HFFc6 (cell line): Measurements from ENCODE around the gene SZRD1. TPM values are rescaled to one million over a fixed set of nuclear protein-coding genes. Genes with fewer than 3 reads are reported as not detected.

Experiments
- DNase-seq: peaks from one replicate; pipeline ENCODE4 v3.0.0-alpha.2; 2018
- H3K27ac Mint-ChIP-seq: 2 replicates; pipeline ENCODE4 v1.8.0; 2020; ENCODE audit warnings: mild to moderate bottlenecking, mixed read lengths
- H3K27me3 Mint-ChIP-seq: 2 replicates; pipeline ENCODE4 v1.8.0; 2021; ENCODE audit warnings: mild to moderate bottlenecking, moderate library complexity, mixed read lengths; ENCODE audit not compliant: insufficient read depth
- H3K36me3 Mint-ChIP-seq: 2 replicates; pipeline ENCODE4 v1.8.0; 2021; ENCODE audit warnings: low read depth, mixed read lengths
- H3K4me1 Mint-ChIP-seq: 2 replicates; pipeline ENCODE4 v1.8.0; 2020; ENCODE audit warnings: low read depth, mixed read lengths
- H3K4me3 Mint-ChIP-seq: 2 replicates; pipeline ENCODE4 v1.8.0; 2020; ENCODE audit warnings: mild to moderate bottlenecking, moderate library complexity, mixed read lengths
- H3K9me3 Mint-ChIP-seq: 2 replicates; pipeline ENCODE4 v1.8.0; 2020; ENCODE audit warnings: mild to moderate bottlenecking, mixed read lengths
- total RNA-seq, 6 experiments: library from RNA; stranded (reverse); fragmentation: NEBNext Ultra II Directional; extraction: Animal tissue kit (Norgen Biotek cat#: 25700); gene quantifications; 2 replicates in 1 of 6; 3 replicates in 5 of 6; pipeline ENCODE4 v1.2.3, GENCODE V29; 2021
- TF ChIP-seq, protein P1 (sequence below): fragments of 200-600 bp; sonication (generic); IDR thresholded peaks from 2 replicates; pipeline ENCODE4 v1.5.0; 2021; ENCODE audit warnings: antibody characterized with exemption, mild to moderate bottlenecking

The SZRD1 gene
- total RNA-seq, 6 experiments from 2014 or later, result 210 to 246 (median 229) TPM

DNA sequence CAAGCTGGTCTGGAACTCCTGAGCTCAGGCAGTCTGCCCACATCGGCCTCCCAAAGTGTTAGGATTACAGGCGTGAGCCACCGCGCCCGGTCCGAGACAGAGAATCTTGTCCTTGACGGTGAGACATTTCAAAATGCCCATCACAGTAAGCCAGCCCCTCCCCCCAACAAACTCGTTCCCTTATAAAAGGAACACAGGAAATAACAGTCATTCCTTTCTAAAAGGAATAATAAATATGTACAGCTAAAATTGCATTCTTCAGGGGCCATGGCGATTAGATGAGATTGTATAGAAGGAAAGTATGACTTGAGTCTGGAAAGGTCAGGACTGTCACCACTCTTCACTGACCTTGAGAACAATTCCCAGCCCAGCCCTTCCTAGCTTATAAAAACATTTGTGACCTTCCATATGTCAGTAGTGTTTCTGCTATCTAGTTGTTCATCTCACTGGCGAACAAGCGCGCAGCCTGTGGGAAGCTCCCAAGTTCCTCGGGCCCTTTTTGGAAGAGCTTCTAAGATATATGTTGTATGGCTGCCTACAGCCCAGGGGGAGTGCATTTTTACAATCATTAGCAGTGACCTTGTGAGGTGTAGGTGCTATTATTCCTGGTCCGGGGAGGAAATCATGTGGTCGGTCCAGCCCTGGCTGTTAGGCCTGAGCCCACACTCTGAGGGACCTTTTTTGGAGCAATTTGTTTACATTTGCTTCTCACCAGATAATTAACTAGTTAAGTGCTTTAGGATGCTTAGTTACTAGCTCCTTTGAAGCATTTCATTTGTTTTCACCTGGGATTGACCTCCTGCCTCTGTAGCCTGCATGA, 8.7 kb downstream of the SZRD1 start:
- no peaks in the 10 kb centered on the region for H3K9me3 Mint-ChIP-seq
- peaks cover 2% of the 10 kb centered on the region for H3K27me3 Mint-ChIP-seq
- H3K36me3 Mint-ChIP-seq, result peaks cover 23% of the 10 kb centered on the region
- peak; percentile 45 for DNase-seq
- TF ChIP-seq, protein P1, sequence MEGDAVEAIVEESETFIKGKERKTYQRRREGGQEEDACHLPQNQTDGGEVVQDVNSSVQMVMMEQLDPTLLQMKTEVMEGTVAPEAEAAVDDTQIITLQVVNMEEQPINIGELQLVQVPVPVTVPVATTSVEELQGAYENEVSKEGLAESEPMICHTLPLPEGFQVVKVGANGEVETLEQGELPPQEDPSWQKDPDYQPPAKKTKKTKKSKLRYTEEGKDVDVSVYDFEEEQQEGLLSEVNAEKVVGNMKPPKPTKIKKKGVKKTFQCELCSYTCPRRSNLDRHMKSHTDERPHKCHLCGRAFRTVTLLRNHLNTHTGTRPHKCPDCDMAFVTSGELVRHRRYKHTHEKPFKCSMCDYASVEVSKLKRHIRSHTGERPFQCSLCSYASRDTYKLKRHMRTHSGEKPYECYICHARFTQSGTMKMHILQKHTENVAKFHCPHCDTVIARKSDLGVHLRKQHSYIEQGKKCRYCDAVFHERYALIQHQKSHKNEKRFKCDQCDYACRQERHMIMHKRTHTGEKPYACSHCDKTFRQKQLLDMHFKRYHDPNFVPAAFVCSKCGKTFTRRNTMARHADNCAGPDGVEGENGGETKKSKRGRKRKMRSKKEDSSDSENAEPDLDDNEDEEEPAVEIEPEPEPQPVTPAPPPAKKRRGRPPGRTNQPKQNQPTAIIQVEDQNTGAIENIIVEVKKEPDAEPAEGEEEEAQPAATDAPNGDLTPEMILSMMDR, result no peak
- peak overlapping the region; percentile 72 for H3K4me3 Mint-ChIP-seq
- H3K4me1 Mint-ChIP-seq, result peaks cover 65% of the 10 kb centered on the region
- peak overlapping the region; percentile 89 for H3K27ac Mint-ChIP-seq

DNA sequence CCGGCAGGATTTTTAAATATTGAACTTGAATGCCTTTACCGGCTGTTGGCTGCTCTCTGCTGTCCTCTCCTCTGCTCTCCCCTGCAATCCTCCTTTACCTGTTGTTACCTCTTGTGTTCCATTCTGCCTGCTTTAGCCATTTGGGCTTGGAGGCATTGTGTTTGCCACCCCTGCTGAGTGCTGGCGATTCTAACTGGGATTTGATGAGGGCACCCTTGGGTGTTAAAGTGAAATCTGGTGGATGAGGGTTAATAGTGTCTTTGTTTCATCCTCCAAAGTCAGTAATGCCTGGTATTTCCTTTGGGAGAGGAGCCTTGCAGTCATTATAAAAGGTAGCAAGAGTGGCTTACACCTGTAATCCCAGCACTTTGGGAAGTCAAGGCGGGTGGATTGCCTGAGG, 9.9 kb downstream of the SZRD1 start:
- TF ChIP-seq, protein P1, result no peak
- no peaks in the 10 kb centered on the region for H3K9me3 Mint-ChIP-seq
- H3K36me3 Mint-ChIP-seq, result peaks cover 19% of the 10 kb centered on the region
- H3K27ac Mint-ChIP-seq, result peak overlapping the region; percentile 89
- H3K27me3 Mint-ChIP-seq, result no peaks in the 10 kb centered on the region; the same call in 1 of the 2 replicates
- no peak for DNase-seq
- H3K4me3 Mint-ChIP-seq, result peak overlapping the region; percentile 35
- H3K4me1 Mint-ChIP-seq, result peaks cover 57% of the 10 kb centered on the region

DNA sequence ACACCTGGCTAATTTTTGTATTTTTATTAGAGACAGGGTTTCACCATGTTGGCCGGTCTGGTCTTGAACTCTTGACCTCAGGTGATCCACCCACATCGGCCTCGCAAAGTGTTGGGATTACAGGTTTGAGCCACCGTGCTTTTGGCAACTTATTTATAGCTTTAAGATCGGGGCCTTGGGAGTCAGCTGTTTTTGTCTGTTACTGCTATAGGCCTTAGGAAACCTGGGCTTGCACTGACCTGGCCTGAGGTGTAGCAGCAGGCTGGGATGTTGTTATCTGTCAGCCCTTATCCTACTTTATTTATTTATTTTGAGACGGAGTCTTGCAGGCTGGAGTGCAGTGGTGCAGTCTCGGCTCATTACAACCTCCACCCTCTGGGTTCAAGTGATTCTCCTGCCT, 11.4 kb downstream of the SZRD1 start:
- no peak overlapping the region for H3K27ac Mint-ChIP-seq
- DNase-seq, result no peak
- H3K4me3 Mint-ChIP-seq, result no peak overlapping the region
- TF ChIP-seq, protein P1, result no peak
- H3K4me1 Mint-ChIP-seq, result peaks cover 45% of the 10 kb centered on the region
- no peaks in the 10 kb centered on the region; the same call in 1 of the 2 replicates for H3K27me3 Mint-ChIP-seq
- no peaks in the 10 kb centered on the region for H3K9me3 Mint-ChIP-seq
- peaks cover 15% of the 10 kb centered on the region for H3K36me3 Mint-ChIP-seq

DNA sequence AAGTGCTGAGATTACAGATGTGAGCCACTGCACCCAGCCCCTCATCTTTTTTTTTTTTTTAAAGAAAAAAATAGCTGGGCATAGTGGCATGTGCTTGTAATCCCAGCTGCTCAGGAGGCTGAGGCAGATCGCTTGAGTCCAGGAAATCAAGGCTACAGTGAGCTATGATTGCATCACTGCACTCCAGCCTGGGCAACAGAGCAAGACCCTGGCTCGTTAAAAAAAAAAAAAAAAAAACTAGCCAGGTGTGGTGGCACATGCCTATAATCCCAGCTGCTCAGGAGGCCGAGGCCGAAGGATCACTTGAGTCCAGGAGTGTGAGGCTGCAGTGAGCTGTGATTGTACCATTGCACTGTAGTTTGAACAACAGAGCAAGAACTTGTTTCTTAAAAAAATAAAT, 13.8 kb downstream of the SZRD1 start:
- H3K4me3 Mint-ChIP-seq, result no peak overlapping the region
- H3K4me1 Mint-ChIP-seq, result peaks cover 44% of the 10 kb centered on the region
- H3K9me3 Mint-ChIP-seq, result no peaks in the 10 kb centered on the region
- DNase-seq, result no peak
- H3K27me3 Mint-ChIP-seq, result peaks cover 2% of the 10 kb centered on the region; the same call in 1 of the 2 replicates
- peaks cover 19% of the 10 kb centered on the region for H3K36me3 Mint-ChIP-seq
- H3K27ac Mint-ChIP-seq, result no peak overlapping the region
- TF ChIP-seq, protein P1, result no peak

DNA sequence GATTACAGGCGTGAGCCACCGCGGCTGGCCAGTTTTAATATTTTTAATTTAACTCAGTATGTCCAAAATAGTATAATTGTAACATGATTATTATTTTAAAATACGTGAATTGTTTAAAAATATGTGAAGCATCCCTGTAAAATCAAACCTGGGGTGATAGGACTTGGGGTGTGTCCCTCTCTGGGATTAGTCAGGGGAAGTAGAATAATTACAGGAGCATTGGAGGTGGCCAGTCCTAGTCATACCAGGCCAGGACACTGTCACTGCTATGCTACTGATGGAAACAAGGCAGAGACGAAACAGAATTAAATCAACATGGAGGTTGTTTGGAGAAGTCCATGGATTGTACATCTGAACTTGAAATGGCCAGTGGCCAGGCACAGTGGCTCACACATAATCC, 16.8 kb downstream of the SZRD1 start:
- peaks cover 41% of the 10 kb centered on the region for H3K4me1 Mint-ChIP-seq
- DNase-seq, result no peak
- H3K4me3 Mint-ChIP-seq, result no peak overlapping the region
- no peaks in the 10 kb centered on the region for H3K9me3 Mint-ChIP-seq
- TF ChIP-seq, protein P1, result no peak
- peak overlapping the region; percentile 85 for H3K27ac Mint-ChIP-seq
- H3K36me3 Mint-ChIP-seq, result peaks cover 21% of the 10 kb centered on the region
- peaks cover 2% of the 10 kb centered on the region; the same call in 1 of the 2 replicates for H3K27me3 Mint-ChIP-seq
